ENCODE results near the gene RASL11B.

DNA sequence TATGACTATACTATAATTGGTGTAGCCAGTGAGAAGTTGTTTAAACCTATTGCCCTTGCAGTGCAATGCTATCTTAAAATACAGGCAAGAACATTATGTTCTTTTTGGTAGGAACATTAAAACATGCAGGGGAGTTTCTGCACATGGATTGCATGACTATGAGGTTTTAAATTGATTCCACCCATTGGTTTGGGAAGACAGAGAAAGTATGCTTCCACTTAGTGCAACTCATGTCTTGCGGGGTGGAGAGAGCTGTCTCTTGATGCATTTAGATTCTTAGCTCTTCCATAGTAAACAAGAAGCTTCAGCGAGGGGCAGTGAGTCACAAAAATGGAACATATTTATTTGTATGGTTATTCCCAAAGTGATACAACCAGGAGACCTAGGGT, 39.5 kb upstream of the RASL11B start:
- TF ChIP-seq, protein P1, sequence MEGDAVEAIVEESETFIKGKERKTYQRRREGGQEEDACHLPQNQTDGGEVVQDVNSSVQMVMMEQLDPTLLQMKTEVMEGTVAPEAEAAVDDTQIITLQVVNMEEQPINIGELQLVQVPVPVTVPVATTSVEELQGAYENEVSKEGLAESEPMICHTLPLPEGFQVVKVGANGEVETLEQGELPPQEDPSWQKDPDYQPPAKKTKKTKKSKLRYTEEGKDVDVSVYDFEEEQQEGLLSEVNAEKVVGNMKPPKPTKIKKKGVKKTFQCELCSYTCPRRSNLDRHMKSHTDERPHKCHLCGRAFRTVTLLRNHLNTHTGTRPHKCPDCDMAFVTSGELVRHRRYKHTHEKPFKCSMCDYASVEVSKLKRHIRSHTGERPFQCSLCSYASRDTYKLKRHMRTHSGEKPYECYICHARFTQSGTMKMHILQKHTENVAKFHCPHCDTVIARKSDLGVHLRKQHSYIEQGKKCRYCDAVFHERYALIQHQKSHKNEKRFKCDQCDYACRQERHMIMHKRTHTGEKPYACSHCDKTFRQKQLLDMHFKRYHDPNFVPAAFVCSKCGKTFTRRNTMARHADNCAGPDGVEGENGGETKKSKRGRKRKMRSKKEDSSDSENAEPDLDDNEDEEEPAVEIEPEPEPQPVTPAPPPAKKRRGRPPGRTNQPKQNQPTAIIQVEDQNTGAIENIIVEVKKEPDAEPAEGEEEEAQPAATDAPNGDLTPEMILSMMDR (IDR thresholded peaks at IDR 0.05; ENCODE audit: low read depth, low read length) = no peak
- TF ChIP-seq EZH2phosphoT487 (IDR thresholded peaks at IDR 0.05; ENCODE audit: low read depth) = no peak

Measured in OCI-LY3 (cell line).